ENCODE data around the gene SPECC1L.

Gene SPECC1L

GRCh38 chr22:24323695-24324094 is 53.1 kb downstream of the SPECC1L start:
- Histone ChIP-seq H3K4me1 (ENCODE audit: control insufficient read depth, insufficient read depth, low read length, poor library complexity, severe bottlenecking) (no peaks in the 10 kb centered on the region), H3K9me3 (ENCODE audit: control insufficient read depth, low read length) (no peaks in the 10 kb centered on the region), H3K27ac (ENCODE audit: low read depth, low read length, severe bottlenecking) (no peak overlapping the region), H3K36me3 (ENCODE audit: control insufficient read depth, insufficient read depth, low read length) (peaks cover 83% of the 10 kb centered on the region), H3K4me3 (ENCODE audit: extremely low read depth, insufficient read depth, low read length, poor library complexity, severe bottlenecking) (no peak overlapping the region)
- 83 to 100% methylated on average over 1 of the region's 3 CpGs for WGBS, 2 experiments (ENCODE audit: insufficient coverage in 2 of 2)

GRCh38 chr22:24324137-24324536 is 53.5 kb downstream of the SPECC1L start:
- no peak overlapping the region for H3K27ac ChIP-seq (ENCODE audit: low read depth, low read length, severe bottlenecking)
- no peaks in the 10 kb centered on the region for H3K4me1 ChIP-seq (ENCODE audit: control insufficient read depth, insufficient read depth, low read length, poor library complexity, severe bottlenecking)
- no peaks in the 10 kb centered on the region for H3K9me3 ChIP-seq (ENCODE audit: control insufficient read depth, low read length)
- H3K4me3 ChIP-seq (ENCODE audit: extremely low read depth, insufficient read depth, low read length, poor library complexity, severe bottlenecking) = no peak overlapping the region
- H3K36me3 ChIP-seq (ENCODE audit: control insufficient read depth, insufficient read depth, low read length) = peaks cover 83% of the 10 kb centered on the region
- WGBS, 2 experiments (ENCODE audit: insufficient coverage in 2 of 2) = 93 to 100% methylated on average over 3 to 5 of the region's 8 CpGs

DNA sequence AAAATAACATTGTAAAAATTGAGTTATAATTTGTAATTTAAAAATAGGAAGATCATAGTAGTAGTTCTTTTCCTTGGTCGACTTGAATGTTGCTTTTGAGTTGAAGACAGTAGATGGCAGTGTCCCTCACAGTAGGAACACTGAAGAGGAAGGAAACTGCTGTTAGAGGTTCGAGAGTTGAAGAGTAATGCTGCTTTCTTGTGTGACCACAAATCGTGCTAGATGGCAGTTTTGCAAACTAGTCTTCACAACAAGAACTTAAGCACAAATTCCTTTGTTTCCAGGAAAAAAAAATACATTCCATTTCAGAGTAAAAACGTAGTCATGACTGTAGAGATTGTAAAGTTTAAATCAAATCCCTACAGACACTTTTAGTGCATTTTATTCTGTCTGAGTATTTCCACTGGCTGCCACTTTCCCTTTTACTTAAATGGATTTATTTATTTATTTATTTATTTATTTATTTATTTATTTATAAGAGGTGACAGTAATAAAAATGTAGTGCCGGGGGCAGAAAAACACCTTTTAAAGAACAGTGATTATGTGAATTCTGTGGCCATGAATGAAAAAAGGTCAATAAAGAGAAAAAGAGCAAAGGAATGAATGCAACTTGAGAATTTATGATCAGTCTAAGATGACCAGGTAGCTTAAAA is 54.6 kb downstream of the SPECC1L start:
- H3K27ac ChIP-seq (ENCODE audit: low read depth, low read length, severe bottlenecking) = no peak overlapping the region
- peaks cover 83% of the 10 kb centered on the region for H3K36me3 ChIP-seq (ENCODE audit: control insufficient read depth, insufficient read depth, low read length)
- 64 to 100% methylated on average over 1 to 2 of the region's 5 CpGs for WGBS, 2 experiments (ENCODE audit: insufficient coverage in 2 of 2)
- no peaks in the 10 kb centered on the region for H3K4me1 ChIP-seq (ENCODE audit: control insufficient read depth, insufficient read depth, low read length, poor library complexity, severe bottlenecking)
- no peak overlapping the region for H3K4me3 ChIP-seq (ENCODE audit: extremely low read depth, insufficient read depth, low read length, poor library complexity, severe bottlenecking)
- no peaks in the 10 kb centered on the region for H3K9me3 ChIP-seq (ENCODE audit: control insufficient read depth, low read length)

DNA sequence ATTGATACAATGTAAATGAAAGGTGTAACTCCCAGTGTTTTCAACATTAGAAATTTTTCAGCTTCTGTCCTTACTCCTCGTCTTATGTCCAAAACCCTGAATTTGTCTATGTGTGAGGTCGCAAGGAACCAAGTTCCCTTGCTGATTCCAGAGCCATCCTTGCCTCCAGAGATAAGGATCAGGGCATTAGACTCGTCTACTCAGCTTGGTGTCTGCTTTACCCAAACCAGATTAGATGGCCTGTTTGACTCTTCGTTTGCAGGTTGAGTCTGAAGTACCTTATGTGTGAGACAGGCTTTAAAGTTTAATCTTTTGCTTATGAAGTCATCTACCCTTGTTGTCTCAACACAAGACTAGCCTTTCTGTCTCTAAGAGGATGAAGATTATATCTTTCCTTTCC is 55.6 kb downstream of the SPECC1L start:
- Histone ChIP-seq H3K4me3 (ENCODE audit: extremely low read depth, insufficient read depth, low read length, poor library complexity, severe bottlenecking) (no peak overlapping the region), H3K27ac (ENCODE audit: low read depth, low read length, severe bottlenecking) (no peak overlapping the region), H3K36me3 (ENCODE audit: control insufficient read depth, insufficient read depth, low read length) (peaks cover 82% of the 10 kb centered on the region), H3K9me3 (ENCODE audit: control insufficient read depth, low read length) (no peaks in the 10 kb centered on the region), H3K4me1 (ENCODE audit: control insufficient read depth, insufficient read depth, low read length, poor library complexity, severe bottlenecking) (no peaks in the 10 kb centered on the region)
- 70 to 81% methylated on average over 3 to 4 of the region's 4 CpGs for WGBS, 2 experiments (ENCODE audit: insufficient coverage in 2 of 2)

DNA sequence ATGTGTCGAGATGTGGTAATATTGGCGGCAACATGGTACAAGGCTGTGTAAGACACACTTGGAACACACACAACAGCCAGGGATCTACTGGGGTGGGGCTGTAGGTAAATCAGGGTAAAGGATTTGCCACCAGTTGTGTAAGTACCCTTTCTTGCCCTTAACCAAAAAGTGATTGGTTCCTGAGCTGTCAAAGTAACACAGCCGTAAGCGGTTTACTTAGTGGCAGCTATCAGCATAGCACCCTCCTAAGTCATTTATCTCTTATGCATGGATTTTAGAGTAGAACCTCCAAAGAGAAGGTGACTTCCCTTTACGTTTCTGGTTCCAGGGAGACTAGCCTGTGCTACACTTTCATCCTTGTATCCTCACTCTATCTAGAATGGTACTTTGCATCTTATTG is 57.2 kb downstream of the SPECC1L start:
- no peaks in the 10 kb centered on the region for H3K9me3 ChIP-seq (ENCODE audit: control insufficient read depth, low read length)
- H3K36me3 ChIP-seq (ENCODE audit: control insufficient read depth, insufficient read depth, low read length) = peaks cover 75% of the 10 kb centered on the region
- no peak overlapping the region for H3K4me3 ChIP-seq (ENCODE audit: extremely low read depth, insufficient read depth, low read length, poor library complexity, severe bottlenecking)
- H3K4me1 ChIP-seq (ENCODE audit: control insufficient read depth, insufficient read depth, low read length, poor library complexity, severe bottlenecking) = no peaks in the 10 kb centered on the region
- H3K27ac ChIP-seq (ENCODE audit: low read depth, low read length, severe bottlenecking) = no peak overlapping the region
- 94 to 95% methylated on average over 4 of the region's 5 CpGs for WGBS, 2 experiments (ENCODE audit: insufficient coverage in 2 of 2)

GRCh38 chr22:24329453-24329852 is 58.8 kb downstream of the SPECC1L start:
- Histone ChIP-seq H3K4me1 (ENCODE audit: control insufficient read depth, insufficient read depth, low read length, poor library complexity, severe bottlenecking) (no peaks in the 10 kb centered on the region), H3K4me3 (ENCODE audit: extremely low read depth, insufficient read depth, low read length, poor library complexity, severe bottlenecking) (no peak overlapping the region), H3K36me3 (ENCODE audit: control insufficient read depth, insufficient read depth, low read length) (peaks cover 77% of the 10 kb centered on the region), H3K9me3 (ENCODE audit: control insufficient read depth, low read length) (no peaks in the 10 kb centered on the region), H3K27ac (ENCODE audit: low read depth, low read length, severe bottlenecking) (no peak overlapping the region)
- 100% methylated on average over 3 of the region's 6 CpGs; no CpG with 5 or more reads in 1 of the 2 experiments for WGBS, 2 experiments (ENCODE audit: insufficient coverage in 2 of 2)

- no CpG with 5 or more reads among the region's 1 CpG for WGBS, 2 experiments (ENCODE audit: insufficient coverage in 2 of 2)
- Histone ChIP-seq H3K36me3 (ENCODE audit: control insufficient read depth, insufficient read depth, low read length) (peaks cover 81% of the 10 kb centered on the region), H3K27ac (ENCODE audit: low read depth, low read length, severe bottlenecking) (no peak overlapping the region), H3K9me3 (ENCODE audit: control insufficient read depth, low read length) (no peaks in the 10 kb centered on the region), H3K4me1 (ENCODE audit: control insufficient read depth, insufficient read depth, low read length, poor library complexity, severe bottlenecking) (no peaks in the 10 kb centered on the region), H3K4me3 (ENCODE audit: extremely low read depth, insufficient read depth, low read length, poor library complexity, severe bottlenecking) (no peak overlapping the region)
These were observed 60.0 kb downstream of the SPECC1L start for GRCh38 chr22:24330636-24331035.

GRCh38 chr22:24331468-24332440 is 61.1 kb downstream of the SPECC1L start:
- H3K4me1 ChIP-seq (ENCODE audit: control insufficient read depth, insufficient read depth, low read length, poor library complexity, severe bottlenecking) = no peaks in the 10 kb centered on the region
- 100% methylated on average over 2 to 3 of the region's 3 CpGs for WGBS, 2 experiments (ENCODE audit: insufficient coverage in 2 of 2)
- no peaks in the 10 kb centered on the region for H3K9me3 ChIP-seq (ENCODE audit: control insufficient read depth, low read length)
- peaks cover 78% of the 10 kb centered on the region for H3K36me3 ChIP-seq (ENCODE audit: control insufficient read depth, insufficient read depth, low read length)
- H3K4me3 ChIP-seq (ENCODE audit: extremely low read depth, insufficient read depth, low read length, poor library complexity, severe bottlenecking) = no peak overlapping the region
- H3K27ac ChIP-seq (ENCODE audit: low read depth, low read length, severe bottlenecking) = no peak overlapping the region

GRCh38 chr22:24333301-24333700 is 62.7 kb downstream of the SPECC1L start:
- Histone ChIP-seq H3K36me3 (ENCODE audit: control insufficient read depth, insufficient read depth, low read length) (peaks cover 81% of the 10 kb centered on the region), H3K27ac (ENCODE audit: low read depth, low read length, severe bottlenecking) (no peak overlapping the region), H3K9me3 (ENCODE audit: control insufficient read depth, low read length) (no peaks in the 10 kb centered on the region), H3K4me3 (ENCODE audit: extremely low read depth, insufficient read depth, low read length, poor library complexity, severe bottlenecking) (no peak overlapping the region), H3K4me1 (ENCODE audit: control insufficient read depth, insufficient read depth, low read length, poor library complexity, severe bottlenecking) (no peaks in the 10 kb centered on the region)
- WGBS, 2 experiments (ENCODE audit: insufficient coverage in 2 of 2) = 100% methylated on average over 1 of the region's 2 CpGs; no CpG with 5 or more reads in 1 of the 2 experiments

DNA sequence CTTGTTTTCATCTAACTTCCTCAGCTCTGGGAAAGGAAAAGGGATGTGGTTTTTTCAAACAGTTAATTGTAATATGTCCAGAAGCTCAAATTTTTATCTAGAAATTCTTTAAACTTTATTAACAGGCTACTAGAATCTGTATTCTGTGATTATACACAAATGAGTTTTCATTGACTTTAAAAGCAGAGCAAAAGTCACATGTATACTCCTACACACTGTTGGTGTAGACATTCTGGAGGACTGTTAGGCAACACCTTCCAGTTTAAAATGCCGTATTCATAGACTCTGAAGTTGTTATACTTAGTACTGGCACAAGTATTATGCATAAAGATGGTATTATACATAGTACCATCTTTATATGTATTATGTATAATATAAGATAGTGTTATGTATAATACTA is 64.9 kb downstream of the SPECC1L start:
- Histone ChIP-seq H3K4me3 (ENCODE audit: extremely low read depth, insufficient read depth, low read length, poor library complexity, severe bottlenecking) (no peak overlapping the region), H3K27ac (ENCODE audit: low read depth, low read length, severe bottlenecking) (no peak overlapping the region), H3K4me1 (ENCODE audit: control insufficient read depth, insufficient read depth, low read length, poor library complexity, severe bottlenecking) (no peaks in the 10 kb centered on the region), H3K36me3 (ENCODE audit: control insufficient read depth, insufficient read depth, low read length) (peaks cover 81% of the 10 kb centered on the region), H3K9me3 (ENCODE audit: control insufficient read depth, low read length) (no peaks in the 10 kb centered on the region)
- no CpG with 5 or more reads among the region's 1 CpG for WGBS, 2 experiments (ENCODE audit: insufficient coverage in 2 of 2)

All from mesodermal cell (in vitro differentiated cells).